ENCODE data around the gene CACTIN. TPM values are rescaled to one million over a fixed set of nuclear protein-coding genes. Genes with fewer than 3 reads are reported as not detected.

Gene CACTIN
- total RNA-seq, 1 experiment from 2014 or later = 19.8 TPM

GRCh38 chr19:3563709-3564524 is 62.7 kb downstream of the CACTIN start:
- no peak for DNase-seq (ENCODE audit: low read depth)
- in situ Hi-C loops (cut with HindIII; ENCODE audit: low pct_unique_long_range_greater_than_20kb, low sequenced_read_pairs) = no loop called here

Other genes starting within 250 kb of the CACTIN start
- gene SMIM24, start 146.3 kb downstream of the CACTIN start, total RNA-seq (2014; rRNA removed; shearing (Covaris generic); ENCODE audit: low replicate concordance) = not detected in 2 replicates
- gene SMIM44, start 143.3 kb downstream of the CACTIN start, total RNA-seq (2014; rRNA removed; shearing (Covaris generic); ENCODE audit: low replicate concordance) = not detected in 2 replicates
- 19.1 and 34.2 TPM in 2 replicates for gene DOHH, start 126.1 kb downstream of the CACTIN start, total RNA-seq (2014; rRNA removed; shearing (Covaris generic); ENCODE audit: low replicate concordance)
- gene FZR1, start 120.5 kb downstream of the CACTIN start, total RNA-seq (2014; rRNA removed; shearing (Covaris generic); ENCODE audit: low replicate concordance) = 23.0 and 46.7 TPM in 2 replicates
- not detected in 2 replicates for gene TEKTIP1, start 87.6 kb downstream of the CACTIN start, total RNA-seq (2014; rRNA removed; shearing (Covaris generic); ENCODE audit: low replicate concordance)
- gene MFSD12, start 69.2 kb downstream of the CACTIN start, total RNA-seq (2014; rRNA removed; shearing (Covaris generic); ENCODE audit: low replicate concordance) = 98.9 and 131 TPM in 2 replicates
- 142 and 164 TPM in 2 replicates for gene HMG20B, start 53.8 kb downstream of the CACTIN start, total RNA-seq (2014; rRNA removed; shearing (Covaris generic); ENCODE audit: low replicate concordance)
- gene GIPC3, start 41.3 kb downstream of the CACTIN start, total RNA-seq (2014; rRNA removed; shearing (Covaris generic); ENCODE audit: low replicate concordance) = not detected in 2 replicates
- gene TBXA2R, start 19.9 kb downstream of the CACTIN start, total RNA-seq (2014; rRNA removed; shearing (Covaris generic); ENCODE audit: low replicate concordance) = 0.98 TPM in 1 of 2 replicates, not detected in the other
- gene PIP5K1C, start 73.7 kb upstream of the CACTIN start, total RNA-seq (2014; rRNA removed; shearing (Covaris generic); ENCODE audit: low replicate concordance) = 2.3 and 6.4 TPM in 2 replicates
- 2.7 and 5.0 TPM in 2 replicates for gene TJP3, start 81.6 kb upstream of the CACTIN start, total RNA-seq (2014; rRNA removed; shearing (Covaris generic); ENCODE audit: low replicate concordance)
- 26.1 and 29.0 TPM in 2 replicates for gene APBA3, start 134.9 kb upstream of the CACTIN start, total RNA-seq (2014; rRNA removed; shearing (Covaris generic); ENCODE audit: low replicate concordance)
- gene MRPL54, start 135.9 kb upstream of the CACTIN start, total RNA-seq (2014; rRNA removed; shearing (Covaris generic); ENCODE audit: low replicate concordance) = 15.6 and 26.7 TPM in 2 replicates
- gene RAX2, start 145.4 kb upstream of the CACTIN start, total RNA-seq (2014; rRNA removed; shearing (Covaris generic); ENCODE audit: low replicate concordance) = not detected in 2 replicates
- not detected in 2 replicates for gene MATK, start 159.6 kb upstream of the CACTIN start, total RNA-seq (2014; rRNA removed; shearing (Covaris generic); ENCODE audit: low replicate concordance)
- gene ZFR2, start 242.2 kb upstream of the CACTIN start, total RNA-seq (2014; rRNA removed; shearing (Covaris generic); ENCODE audit: low replicate concordance) = not detected in 2 replicates